ENCODE measurements around the gene JARID2.

JARID2 gene

GRCh38 chr6:15427331-15428070 lies 181.6 kb downstream of the JARID2 start:
- no peak for DNase-seq

- no peak for DNase-seq
These were observed 183.6 kb downstream of the JARID2 start for GRCh38 chr6:15429141-15430110.

DNA sequence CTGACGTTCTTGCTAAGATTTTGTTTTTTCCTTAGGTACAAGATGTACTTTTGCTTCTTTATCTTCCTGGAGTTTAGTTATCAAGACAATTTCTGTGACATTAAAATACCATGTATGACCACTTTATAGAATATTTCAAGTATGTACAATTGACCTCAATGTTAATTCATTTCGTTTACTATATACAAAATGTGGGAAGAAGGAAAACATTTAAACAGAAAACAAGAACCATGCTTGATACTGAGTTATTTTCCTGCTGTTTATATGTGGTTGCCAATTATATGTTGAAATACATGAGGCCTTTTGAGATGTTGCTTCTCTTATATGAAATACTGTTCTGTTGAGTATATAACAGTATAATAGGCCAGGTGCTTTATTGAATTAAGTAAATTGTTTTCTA lies 184.3 kb downstream of the JARID2 start:
- no peak for DNase-seq

GRCh38 chr6:15430931-15431405 lies 185.1 kb downstream of the JARID2 start:
- no peak for DNase-seq

- no peak for DNase-seq
These were observed 186.1 kb downstream of the JARID2 start for GRCh38 chr6:15431762-15432483.

DNA sequence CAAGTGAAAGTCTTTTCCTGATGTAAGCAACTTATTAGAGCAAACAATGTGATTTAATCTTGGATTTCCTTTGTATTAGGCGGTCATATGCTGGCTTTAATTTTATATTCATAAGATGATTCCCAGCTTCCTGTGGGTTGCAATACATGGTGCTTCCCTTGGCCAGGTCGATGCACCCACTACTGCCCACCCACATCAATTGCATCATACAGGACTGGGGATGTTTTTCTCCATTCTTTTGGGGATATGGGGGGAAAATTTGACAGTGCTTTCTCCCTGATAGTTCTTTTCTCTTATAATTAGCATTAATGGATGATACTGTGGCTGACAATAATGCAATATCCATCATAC lies 187.6 kb downstream of the JARID2 start:
- no peak for DNase-seq

DNA sequence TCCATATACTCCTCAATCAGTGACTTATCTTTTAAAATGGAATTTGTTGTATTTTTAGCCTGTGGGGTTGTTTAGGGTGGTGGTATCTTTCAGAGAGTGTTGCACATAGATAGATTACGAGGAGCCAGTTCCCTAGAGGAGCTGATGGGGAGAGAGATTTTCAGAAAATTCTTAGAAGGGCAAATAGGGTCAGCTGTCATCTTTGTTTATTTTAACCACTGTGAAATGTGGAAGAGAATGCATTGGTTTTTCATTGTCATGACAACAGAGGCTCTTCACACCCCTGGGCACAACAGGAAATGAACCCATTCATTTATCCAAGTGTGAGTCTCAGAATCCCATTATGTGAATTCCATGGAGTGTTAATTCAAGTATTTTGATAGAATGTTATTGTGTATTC lies 188.4 kb downstream of the JARID2 start:
- no peak for DNase-seq

DNA sequence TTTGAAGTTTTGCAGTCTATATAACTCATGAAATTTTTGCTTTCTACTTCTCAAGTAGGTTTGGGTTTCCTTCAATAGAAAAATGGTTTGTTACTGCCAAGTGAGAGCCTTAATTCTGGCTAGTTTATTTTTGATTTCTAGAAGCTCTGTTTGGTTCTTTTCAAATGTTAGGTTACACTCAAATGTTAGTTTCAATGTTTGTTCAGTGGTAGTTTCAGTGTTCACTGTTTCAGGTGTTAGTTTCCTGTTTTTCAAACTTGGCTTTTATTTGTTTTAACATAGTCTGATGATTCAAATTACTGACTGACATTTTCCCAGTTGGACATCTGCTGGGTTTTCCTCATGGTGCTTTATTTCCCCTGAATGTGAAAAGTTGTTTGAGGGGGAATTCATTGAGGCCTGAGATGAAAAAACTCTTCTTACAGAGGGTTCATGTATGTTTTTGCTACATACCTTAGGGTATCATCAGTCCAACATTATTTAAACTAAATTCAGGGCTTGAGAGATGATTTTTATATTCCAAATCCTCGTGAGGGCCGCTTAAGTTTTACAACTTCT lies 189.0 kb downstream of the JARID2 start:
- DNase-seq: no peak

- no peak for DNase-seq
These were observed 189.6 kb downstream of the JARID2 start for GRCh38 chr6:15435468-15435867.

GRCh38 chr6:15436451-15436850 lies 190.6 kb downstream of the JARID2 start:
- DNase-seq: no peak

GRCh38 chr6:15437090-15437635 lies 191.3 kb downstream of the JARID2 start:
- no peak for DNase-seq

DNA sequence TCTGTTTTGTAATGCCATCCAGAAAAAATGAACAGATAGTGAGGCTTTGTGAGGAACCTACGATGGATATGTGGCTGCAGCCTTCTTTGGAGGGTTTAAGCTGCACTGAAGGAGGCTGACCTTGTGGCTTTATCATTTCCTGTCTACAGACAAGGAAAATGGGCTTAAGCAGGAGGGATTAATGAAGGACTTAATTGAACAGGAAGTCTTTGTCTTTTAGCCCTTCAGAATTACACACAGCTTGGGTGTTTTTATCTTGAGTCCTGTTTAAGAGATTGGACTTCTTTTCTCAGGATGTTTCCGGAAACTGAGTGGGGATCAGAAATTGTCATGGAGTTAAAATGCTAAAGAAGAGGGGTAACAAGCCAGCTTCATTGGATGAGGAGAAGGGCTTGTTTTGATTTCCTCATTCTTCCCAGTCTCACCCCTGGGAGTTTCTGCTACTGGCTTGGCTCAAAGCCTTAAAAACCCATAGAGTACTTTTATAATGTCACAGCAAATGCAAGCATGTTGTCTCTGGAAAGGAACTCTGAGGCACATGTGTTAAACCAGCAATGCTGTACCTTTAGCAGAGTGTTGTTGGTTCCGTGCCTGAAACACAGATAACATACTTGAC lies 193.6 kb downstream of the JARID2 start:
- no peak for DNase-seq

- DNase-seq: no peak
These were observed 194.2 kb downstream of the JARID2 start for GRCh38 chr6:15440040-15440439.

DNA sequence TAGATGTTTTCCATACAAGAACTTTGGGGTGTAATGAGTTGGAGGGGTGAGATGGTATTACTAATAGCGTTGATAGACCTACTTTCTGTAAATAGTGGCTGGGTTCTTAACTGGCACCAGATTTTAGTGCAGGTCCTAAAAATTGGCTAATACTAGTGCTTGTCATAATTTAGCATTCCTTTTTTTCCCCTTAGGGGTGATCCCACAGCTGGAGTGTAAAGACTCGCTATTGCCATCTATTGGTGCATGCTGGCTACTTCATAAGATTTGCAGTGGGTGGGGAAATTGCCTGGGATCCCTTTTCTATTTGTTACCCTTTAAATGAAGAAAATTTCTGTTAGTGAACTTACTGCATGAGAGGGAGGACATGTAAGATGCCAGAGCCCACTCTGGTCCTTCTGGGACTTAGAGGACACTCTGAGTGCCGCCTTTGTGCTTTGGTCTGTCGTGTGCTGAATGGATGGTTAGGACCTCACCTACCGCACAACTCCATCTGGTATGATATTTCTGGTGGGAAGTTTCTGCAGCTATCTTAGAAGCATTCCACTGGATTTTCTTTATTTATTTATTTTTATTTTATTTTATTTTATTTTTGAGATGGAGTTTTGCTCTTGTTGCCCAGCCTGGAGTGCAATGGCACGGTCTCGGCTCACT lies 195.5 kb downstream of the JARID2 start:
- DNase-seq: peak; percentile 29

GRCh38 chr6:15441981-15442380 lies 196.1 kb downstream of the JARID2 start:
- no peak for DNase-seq

DNA sequence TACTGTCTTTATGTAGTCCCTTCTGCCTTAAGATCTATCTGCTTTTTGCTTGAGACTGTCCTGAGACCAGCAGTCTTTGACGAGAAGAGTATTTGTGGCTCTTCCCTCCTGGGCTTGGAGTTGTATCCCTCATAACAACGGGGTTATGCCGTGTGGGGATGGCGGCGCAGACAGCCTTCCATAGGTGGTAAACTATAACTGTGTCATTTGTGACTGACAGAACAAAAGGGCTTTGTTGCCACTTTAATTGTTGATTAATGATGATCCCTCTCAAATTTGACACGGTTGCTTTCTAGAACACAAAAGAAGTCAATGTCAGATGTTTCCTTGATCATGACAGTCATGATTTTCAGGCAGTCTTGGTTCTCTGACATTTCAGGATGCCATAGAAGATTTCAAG lies 196.6 kb downstream of the JARID2 start:
- DNase-seq: no peak

DNA sequence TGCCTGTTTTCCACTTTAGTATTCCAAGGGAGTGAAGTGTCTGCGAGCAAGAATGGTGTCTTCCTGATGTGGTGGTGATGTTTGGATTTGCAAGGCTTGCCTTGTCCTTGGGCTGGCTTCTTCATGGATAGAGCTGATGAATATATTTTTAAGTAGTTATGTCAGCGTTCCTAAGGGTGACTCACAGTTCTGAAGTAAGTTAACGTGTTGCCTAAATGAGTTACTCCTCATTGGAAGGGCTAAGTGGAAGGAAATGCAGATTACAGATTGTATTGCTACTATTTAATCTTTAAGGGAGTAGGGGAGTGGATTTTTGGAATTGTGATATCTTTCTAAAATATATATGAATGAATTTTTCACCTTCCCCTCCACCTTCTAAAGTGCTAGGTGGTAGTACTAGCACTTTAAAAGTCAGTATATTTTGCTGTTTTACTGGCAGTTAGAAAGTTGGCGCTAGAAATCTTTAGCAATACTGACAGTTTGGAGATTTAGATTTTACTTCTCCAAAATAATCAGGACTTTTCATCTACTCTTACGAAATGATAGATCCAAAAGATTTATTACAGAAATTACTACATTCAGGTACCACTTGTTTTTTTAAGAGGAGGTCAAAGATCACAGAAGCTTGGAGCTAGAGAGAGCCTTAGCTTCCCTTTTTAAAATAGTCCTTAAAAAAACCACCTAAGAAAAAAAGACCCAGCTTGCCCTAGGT lies 197.4 kb downstream of the JARID2 start:
- DNase-seq: no peak

- no peak for DNase-seq
These were observed 198.3 kb downstream of the JARID2 start for GRCh38 chr6:15444081-15444731.

- DNase-seq: no peak
These were observed 199.0 kb downstream of the JARID2 start for GRCh38 chr6:15444881-15445280.

GRCh38 chr6:15447546-15448267 lies 201.8 kb downstream of the JARID2 start:
- DNase-seq: no peak

Data from activated naive CD4-positive, alpha-beta T cell treated with Interleukin-2 at 50 U/mL for 16 hours (primary cell).